H9 (cell line): ENCODE measurements around the gene ASMTL. TPM values are rescaled to one million over a fixed set of nuclear protein-coding genes. Genes with fewer than 3 reads are reported as not detected.

ENCODE experiments used
- DNase-seq: peaks from one replicate; pipeline ENCODE4 v3.0.0-alpha.2; 2017
- H2AFZ ChIP-seq: one replicate; pipeline ENCODE4 v1.6.1; 2013; ENCODE audit warnings: mild to moderate bottlenecking, low read length, control low read depth, moderate library complexity
- H2AK5ac ChIP-seq: 2 replicates; pipeline ENCODE4 v1.6.1; 2013; ENCODE audit warnings: low read length, control low read depth, mixed read lengths; ENCODE audit not compliant: insufficient read length
- H2BK120ac ChIP-seq: one replicate; pipeline ENCODE4 v1.6.1; 2013; ENCODE audit warnings: low read depth, mild to moderate bottlenecking, low read length, control low read depth, inconsistent platforms; ENCODE audit not compliant: poor library complexity, severe bottlenecking
- H2BK12ac ChIP-seq: 2 replicates; pipeline ENCODE4 v1.6.1; 2013; ENCODE audit warnings: low read length, control low read depth, mixed read lengths, low read depth; ENCODE audit not compliant: insufficient read length
- H2BK15ac ChIP-seq: 2 replicates; pipeline ENCODE4 v1.6.1; 2013; ENCODE audit warnings: low read depth, low read length, control low read depth
- H2BK20ac ChIP-seq: one replicate; pipeline ENCODE4 v1.6.1; 2013; ENCODE audit warnings: low read depth, mild to moderate bottlenecking, low read length, control low read depth, inconsistent platforms; ENCODE audit not compliant: poor library complexity, severe bottlenecking
- H2BK5ac ChIP-seq: 2 replicates; pipeline ENCODE4 v1.6.1; 2013; ENCODE audit warnings: low read length, control low read depth, mixed read lengths; ENCODE audit not compliant: insufficient read length
- H3K14ac ChIP-seq: 2 replicates; pipeline ENCODE4 v1.6.1; 2013; ENCODE audit warnings: low read length, control low read depth; ENCODE audit not compliant: insufficient read depth
- H3K18ac ChIP-seq: 2 replicates; pipeline ENCODE4 v1.6.1; 2013; ENCODE audit warnings: low read depth, mild to moderate bottlenecking, mixed read lengths, low read length, control low read depth; ENCODE audit not compliant: insufficient read length
- H3K23ac ChIP-seq: 2 replicates; pipeline ENCODE4 v1.6.1; 2013; ENCODE audit warnings: low read length, control low read depth, mixed read lengths, low read depth; ENCODE audit not compliant: insufficient read length
- H3K23me2 ChIP-seq: 2 replicates; pipeline ENCODE4 v1.6.1; 2013; ENCODE audit warnings: low read depth, mild to moderate bottlenecking, mixed read lengths, low read length, control low read depth; ENCODE audit not compliant: insufficient read length, poor library complexity, severe bottlenecking
- H3K27ac ChIP-seq: 2 replicates; pipeline ENCODE4 v1.5.1; 2013; ENCODE audit warnings: low read length, control low read depth, mixed read lengths, low read depth; ENCODE audit not compliant: insufficient read length
- H3K27me3 ChIP-seq: 2 replicates; pipeline ENCODE4 v1.6.1; 2013; ENCODE audit warnings: low read length, control low read depth, inconsistent platforms; ENCODE audit not compliant: insufficient read depth
- H3K4ac ChIP-seq: 2 replicates; pipeline ENCODE4 v1.6.1; 2013; ENCODE audit warnings: low read depth, mild to moderate bottlenecking, control low read depth, inconsistent platforms, low read length, moderate library complexity
- H3K4me1 ChIP-seq: 2 replicates; pipeline ENCODE4 v1.6.1; 2013; ENCODE audit warnings: low read length, control low read depth, inconsistent platforms; ENCODE audit not compliant: insufficient read depth
- H3K4me2 ChIP-seq: 2 replicates; pipeline ENCODE4 v1.6.1; 2013; ENCODE audit warnings: low read length, control low read depth, mixed read lengths; ENCODE audit not compliant: insufficient read length, insufficient read depth
- H3K56ac ChIP-seq: 2 replicates; pipeline ENCODE4 v1.6.1; 2013; ENCODE audit warnings: low read depth, mild to moderate bottlenecking, mixed read lengths, low read length, control low read depth; ENCODE audit not compliant: insufficient read length
- H3K79me1 ChIP-seq: 2 replicates; pipeline ENCODE4 v1.6.1; 2013; ENCODE audit warnings: low read depth, mild to moderate bottlenecking, moderate library complexity, low read length, control low read depth, inconsistent platforms; ENCODE audit not compliant: insufficient read depth, poor library complexity, severe bottlenecking
- H3K79me2 ChIP-seq: 2 replicates; pipeline ENCODE4 v1.6.1; 2013; ENCODE audit warnings: low read length, control low read depth, inconsistent platforms; ENCODE audit not compliant: insufficient read depth
- H3K9ac ChIP-seq: 2 replicates; pipeline ENCODE4 v1.6.1; 2013; ENCODE audit warnings: low read length, control low read depth, mixed read lengths; ENCODE audit not compliant: insufficient read length; ENCODE audit errors: extremely low read depth
- H3K9me3 ChIP-seq: one replicate; pipeline ENCODE4 v1.6.1; 2013; ENCODE audit warnings: low read depth, low read length, inconsistent platforms; ENCODE audit not compliant: control insufficient read depth
- H3T11ph ChIP-seq: one replicate; pipeline ENCODE4 v1.6.1; 2013; ENCODE audit warnings: mild to moderate bottlenecking, low read length, control low read depth, inconsistent platforms
- H4K20me1 ChIP-seq: one replicate; pipeline ENCODE4 v1.6.1; 2013; ENCODE audit not compliant: control insufficient read depth, insufficient read length, insufficient read depth
- H4K5ac ChIP-seq: 2 replicates; pipeline ENCODE4 v1.6.1; 2013; ENCODE audit warnings: low read depth, mild to moderate bottlenecking, mixed read lengths, low read length, control low read depth; ENCODE audit not compliant: insufficient read length
- H4K8ac ChIP-seq: replicated peaks from 2 replicates; pipeline ENCODE4 v1.6.1; 2013; ENCODE audit warnings: low read length, control low read depth, mixed read lengths, low read depth; ENCODE audit not compliant: insufficient read length
- H4K91ac ChIP-seq: 2 replicates; pipeline ENCODE4 v1.6.1; 2013; ENCODE audit warnings: low read depth, mild to moderate bottlenecking, moderate library complexity, mixed read lengths, low read length, control low read depth; ENCODE audit not compliant: insufficient read length
- H3K27ac Mint-ChIP-seq, 3 experiments: 2 replicates in 2 of 3; 3 replicates in 1 of 3; pipeline ENCODE4 v1.8.0; 2020 to 2021; ENCODE audit warnings: mixed read lengths in 3 of 3, mild to moderate bottlenecking in 1 of 3, moderate library complexity in 1 of 3
- H3K27me3 Mint-ChIP-seq: 2 replicates; pipeline ENCODE4 v1.8.0; 2021; ENCODE audit warnings: low read depth, mild to moderate bottlenecking, moderate library complexity, mixed read lengths
- H3K36me3 Mint-ChIP-seq, 3 experiments: 2 replicates in 2 of 3; 3 replicates in 1 of 3; pipeline ENCODE4 v1.8.0; 2020 to 2021; ENCODE audit warnings: low read depth in 3 of 3, mixed read lengths in 3 of 3; ENCODE audit not compliant: insufficient read depth in 1 of 3
- H3K4me1 Mint-ChIP-seq, 2 experiments: 2 replicates each; pipeline ENCODE4 v1.8.0; 2020; ENCODE audit warnings: mixed read lengths in 2 of 2
- H3K4me3 Mint-ChIP-seq, 2 experiments: 2 replicates in 1 of 2; 3 replicates in 1 of 2; pipeline ENCODE4 v1.8.0; 2020 to 2021; ENCODE audit warnings: mild to moderate bottlenecking in 2 of 2, mixed read lengths in 2 of 2, moderate library complexity in 1 of 2
- H3K9me3 Mint-ChIP-seq, 2 experiments: 2 replicates in 1 of 2; 3 replicates in 1 of 2; pipeline ENCODE4 v1.8.0; 2020; ENCODE audit warnings: mild to moderate bottlenecking in 2 of 2, mixed read lengths in 2 of 2, moderate library complexity in 1 of 2
- CTCF ChIP-seq: fragments of 200-600 bp; sonication (generic); conservative IDR thresholded peaks from 3 replicates; pipeline ENCODE4 v1.8.0; 2021; ENCODE audit warnings: antibody characterized with exemption, mild to moderate bottlenecking
- WGBS: extraction: QIAGEN DNeasy Blood & Tissue Kit; methylation state at CpG from one replicate; pipeline ENCODE4 v1.1.7; 2013; ENCODE audit warnings: missing lambda C conversion rate, low lambda C conversion rate, mixed read lengths; ENCODE audit not compliant: insufficient read length; ENCODE audit errors: extremely low coverage; 5-methylcytosine and 5-hydroxymethylcytosine counted together
- total RNA-seq: library from RNA; stranded (reverse); gene quantifications from 2 replicates; pipeline ENCODE4 v1.2.1, GENCODE V29; 2021

The ASMTL gene
- total RNA-seq, 1 experiment from 2014 or later = 59.8 TPM

GRCh38 chrX:1384658-1385252 lies 68.0 kb downstream of the ASMTL start:
- Histone ChIP-seq H2BK20ac (no peak overlapping the region), H2AK5ac (no peak overlapping the region), H3K4me2 (no peak overlapping the region), H3K14ac (no peak overlapping the region), H2BK12ac (no peak overlapping the region), H3K9me3 (no peaks in the 10 kb centered on the region), H4K91ac (no peak overlapping the region), H3K79me1 (peaks cover 8% of the 10 kb centered on the region), H4K20me1 (no peaks in the 10 kb centered on the region), H3T11ph (no peak overlapping the region), H3K79me2 (peaks cover 14% of the 10 kb centered on the region; the same call in 1 of the 2 replicates), H4K5ac (no peak overlapping the region), H3K4me1 (no peaks in the 10 kb centered on the region; the same call in 1 of the 2 replicates), H3K27ac (no peak overlapping the region), H2AFZ (no peak overlapping the region), H3K23ac (no peak overlapping the region), H3K18ac (no peak overlapping the region), H3K56ac (no peak overlapping the region), H3K23me2 (no peaks in the 10 kb centered on the region), H2BK5ac (no peak overlapping the region), H2BK15ac (no peak overlapping the region), H3K9ac (no peak overlapping the region), H4K8ac (no peak overlapping the region), H3K4ac (no peak overlapping the region), H2BK120ac (no peak overlapping the region), H3K27me3 (no peaks in the 10 kb centered on the region)
- no CpG with 5 or more reads among the region's 18 CpGs for WGBS
- DNase-seq = no peak
- Mint-ChIP-seq H3K4me1 (peaks cover 9 to 28% of the 10 kb centered on the region in 2 experiments), H3K27me3 (no peaks in the 10 kb centered on the region; the same call in none of the 2 replicates), H3K36me3 (peaks cover 48 to 76% (median 73%) of the 10 kb centered on the region in 3 experiments), H3K27ac (peak overlapping the region in 1 of 3 experiments; percentile 61; a peak in 1 of 7 replicates), H3K4me3 (no peak overlapping the region; a peak in 1 of 5 replicates), H3K9me3 (peaks cover 0 to 3% of the 10 kb centered on the region in 2 experiments; a peak in 1 of 5 replicates)
- no peak for TF ChIP-seq CTCF
